Transverse colon (tissue), 4 donors: ENCODE measurements around the gene MYRIP. TPM values are rescaled to one million over a fixed set of nuclear protein-coding genes. Genes with fewer than 3 reads are reported as not detected.

ENCODE experiments used
- DNase-seq: peaks from one replicate; pipeline ENCODE4 v3.0.0-alpha.2; 2019
- H3K27ac ChIP-seq, 4 donors: fragments of 200-600 bp; sonication (generic); 2 replicates each; pipeline ENCODE4 v1.5.1; 2016 to 2018; ENCODE audit warnings: inconsistent platforms in 4 of 4
- H3K27me3 ChIP-seq: fragments of 200-600 bp; sonication (generic); 2 replicates; pipeline ENCODE4 v1.5.1; 2017; ENCODE audit warnings: inconsistent platforms
- H3K36me3 ChIP-seq, 4 donors: fragments of 200-600 bp; sonication (generic); 2 replicates each; pipeline ENCODE4 v1.5.1; 2017 to 2019; ENCODE audit warnings: inconsistent platforms in 4 of 4
- H3K4me1 ChIP-seq, 4 donors: fragments of 200-600 bp; sonication (generic); 2 replicates each; pipeline ENCODE4 v1.5.1; 2017 to 2020; ENCODE audit warnings: inconsistent platforms in 4 of 4
- H3K4me3 ChIP-seq, 4 donors: fragments of 200-600 bp; sonication (generic); 1 replicate in 1 of 4; 2 replicates in 3 of 4; pipeline versions ENCODE4 v1.5.1 to v1.6.1; 2017 to 2019; ENCODE audit warnings: inconsistent platforms in 4 of 4
- H3K9me3 ChIP-seq, 2 donors: fragments of 200-600 bp; sonication (generic); 2 replicates each; pipeline ENCODE4 v1.5.1; 2017 to 2019; ENCODE audit warnings: inconsistent platforms in 2 of 2
- CTCF ChIP-seq, 5 experiments: fragments of 200-600 bp in 3 of 5; fragments of 450-650 bp in 2 of 5; sonication (generic) in 3 of 5; IDR thresholded peaks; 1 replicate in 2 of 5; 2 replicates in 3 of 5; pipeline ENCODE4 v1.5.1; 2016 to 2017; ENCODE audit warnings: antibody characterized with exemption in 5 of 5, inconsistent platforms in 3 of 5, mild to moderate bottlenecking in 2 of 5, moderate library complexity in 1 of 5
- EP300 ChIP-seq: sonication (generic); formaldehyde crosslinking; IDR thresholded peaks from one replicate; pipeline ENCODE4 v1.6.1; 2017; ENCODE audit warnings: antibody characterized with exemption, low read depth
- POLR2A ChIP-seq: fragments of 450-650 bp; IDR thresholded peaks from one replicate; pipeline ENCODE4 v1.6.1; 2016; ENCODE audit warnings: antibody characterized with exemption, mild to moderate bottlenecking, moderate library complexity
- POLR2AphosphoS5 ChIP-seq, 3 donors: sonication (generic); formaldehyde crosslinking; IDR thresholded peaks; one replicate each; pipeline ENCODE4 v1.6.1; 2016; ENCODE audit warnings: antibody characterized with exemption in 3 of 3
- WGBS, 2 donors: methylation state at CpG; one replicate each; pipeline ENCODE4 v1.1.5; 2018; ENCODE audit warnings: low coverage in 1 of 2; 5-methylcytosine and 5-hydroxymethylcytosine counted together
- in situ Hi-C, 4 donors: fragments of 200-750 bp; cut with MboI; loops; one replicate each; pipeline versions ENCODE4 v1.15.0 to v1.15.1; 2017; ENCODE audit warnings: low sequenced_read_pairs in 3 of 4, low pct_ligation_motif_present in 1 of 4, low pct_unique_long_range_greater_than_20kb in 1 of 4
- intact Hi-C: fragments of 100-400 bp; cut with DNase I; formaldehyde crosslinking; loops from one replicate; pipeline ENCODE4 v1.15.1; 2023; ENCODE audit warnings: low total_unique reads
- total RNA-seq, 4 donors: library from RNA; depleted of rRNA; stranded (reverse); fragments of >200 nt; gene quantifications; one replicate each; pipeline ENCODE4 v1.1.0, GENCODE V29; 2016

Gene MYRIP
- total RNA-seq, 4 donors from 2014 or later = 2.6 to 19.7 (median 5.4) TPM

- Histone ChIP-seq H3K4me1 (no peaks in the 10 kb centered on the region), H3K9me3 (no peaks in the 10 kb centered on the region), H3K27me3 (no peaks in the 10 kb centered on the region), H3K4me3 (no peak overlapping the region), H3K27ac (no peak overlapping the region), H3K36me3 (no peaks in the 10 kb centered on the region)
- DNase-seq = no peak
- TF ChIP-seq EP300 = no peak
- no peak for TF ChIP-seq CTCF (IDR thresholded peaks at IDR 0.05)
- no peak for TF ChIP-seq POLR2A
- TF ChIP-seq POLR2AphosphoS5 (IDR thresholded peaks at IDR 0.05) = no peak
- in situ Hi-C loops (no loop called here), intact Hi-C loops (no loop called here)
Observed at GRCh38 chr3:40037582-40037981, 228.2 kb downstream of the MYRIP start.

GRCh38 chr3:40042752-40043443 is 233.5 kb downstream of the MYRIP start:
- H3K4me3 ChIP-seq = no peak overlapping the region
- no peaks in the 10 kb centered on the region for H3K27me3 ChIP-seq
- intact Hi-C loops = no loop called here
- no peak overlapping the region for H3K27ac ChIP-seq
- H3K36me3 ChIP-seq = no peaks in the 10 kb centered on the region
- no peak for DNase-seq
- no peaks in the 10 kb centered on the region for H3K9me3 ChIP-seq
- no peaks in the 10 kb centered on the region for H3K4me1 ChIP-seq
- no peak for TF ChIP-seq POLR2A
- TF ChIP-seq EP300 = no peak
- no peak for TF ChIP-seq CTCF (IDR thresholded peaks at IDR 0.05)
- no peak for TF ChIP-seq POLR2AphosphoS5 (IDR thresholded peaks at IDR 0.05)
- in situ Hi-C loops = no loop called here
- WGBS, 2 donors = 47 to 62% methylated on average over 3 to 4 of the region's 4 CpGs

- intact Hi-C loops = no loop called here
- TF ChIP-seq POLR2AphosphoS5 (IDR thresholded peaks at IDR 0.05) = no peak
- TF ChIP-seq CTCF (IDR thresholded peaks at IDR 0.05) = no peak
- no peak for TF ChIP-seq EP300
- TF ChIP-seq POLR2A = no peak
- WGBS, 2 donors = 13 to 22% methylated on average over 1 of the region's 1 CpG
- no peak for DNase-seq
- no peaks in the 10 kb centered on the region for H3K9me3 ChIP-seq
- H3K36me3 ChIP-seq = no peaks in the 10 kb centered on the region
- no peak overlapping the region for H3K27ac ChIP-seq
- H3K4me1 ChIP-seq = no peaks in the 10 kb centered on the region
- H3K27me3 ChIP-seq = no peaks in the 10 kb centered on the region
- H3K4me3 ChIP-seq = no peak overlapping the region
- in situ Hi-C loops = no loop called here
Observed at GRCh38 chr3:40043444-40043755, 234.0 kb downstream of the MYRIP start.

- no peak for TF ChIP-seq POLR2A
- intact Hi-C loops = no loop called here
- no peak overlapping the region for H3K27ac ChIP-seq
- in situ Hi-C loops = no loop called here
- no peak for DNase-seq
- WGBS, 2 donors = 86 to 95% methylated on average over 5 of the region's 5 CpGs
- H3K9me3 ChIP-seq = no peaks in the 10 kb centered on the region
- H3K4me3 ChIP-seq = no peak overlapping the region
- no peaks in the 10 kb centered on the region for H3K27me3 ChIP-seq
- H3K4me1 ChIP-seq = no peaks in the 10 kb centered on the region
- no peaks in the 10 kb centered on the region for H3K36me3 ChIP-seq
Observed at GRCh38 chr3:40044487-40044886, 235.1 kb downstream of the MYRIP start.

- in situ Hi-C loops = no loop called here
Observed at GRCh38 chr3:40045051-40045450, 235.6 kb downstream of the MYRIP start.

More at GRCh38 chr3:40045051-40045450, 235.6 kb downstream of the MYRIP start:
- no peak overlapping the region for H3K27ac ChIP-seq
- H3K9me3 ChIP-seq = no peaks in the 10 kb centered on the region
- H3K4me1 ChIP-seq = no peaks in the 10 kb centered on the region
- H3K4me3 ChIP-seq = no peak overlapping the region
- H3K27me3 ChIP-seq = no peaks in the 10 kb centered on the region
- no peaks in the 10 kb centered on the region for H3K36me3 ChIP-seq
- TF ChIP-seq CTCF (IDR thresholded peaks at IDR 0.05) (no peak), EP300 (no peak), POLR2A (no peak), POLR2AphosphoS5 (IDR thresholded peaks at IDR 0.05) (no peak)
- intact Hi-C loops = no loop called here
- 53 to 90% methylated on average over 2 of the region's 2 CpGs for WGBS, 2 donors
- no peak for DNase-seq
